Measurements from ENCODE around the gene RNU1-2. TPM values are rescaled to one million over a fixed set of nuclear protein-coding genes. Genes with fewer than 3 reads are reported as not detected.
A peak's percentile ranks its signal among the peaks of the same experiment; 100 is the strongest.
"Not testable (repeated sequence)": the region's sequence is repeated elsewhere in the genome, so short reads cannot be mapped to it uniquely, and the experiment has no call there.

The RNU1-2 gene
- total RNA-seq, 2 donors from 2014 or later: 1,100 to 1,278 TPM

GRCh38 chr1:16873076-16873879 is 22.5 kb upstream of the RNU1-2 start:
- peak; percentile 47 to 55 for DNase-seq
- Mint-ChIP-seq H3K27me3 (ENCODE audit: low read depth) (peaks cover 48% of the 10 kb centered on the region), H3K4me3 (peak overlapping the region; percentile 83 to 89)
- not testable (repeated sequence) for H3K36me3 Mint-ChIP-seq (ENCODE audit: insufficient read depth in 2 of 2); H3K27ac Mint-ChIP-seq; H3K4me1 Mint-ChIP-seq (ENCODE audit: low read depth); ATAC-seq (replicated peaks in 1 of 2); H3K9me3 Mint-ChIP-seq

- not testable (repeated sequence) for DNase-seq; H3K36me3 Mint-ChIP-seq (ENCODE audit: insufficient read depth in 2 of 2); H3K4me3 Mint-ChIP-seq; H3K9me3 Mint-ChIP-seq; H3K4me1 Mint-ChIP-seq (ENCODE audit: low read depth); H3K27ac Mint-ChIP-seq; ATAC-seq (replicated peaks in 1 of 2)
- peaks cover 38% of the 10 kb centered on the region for H3K27me3 Mint-ChIP-seq (ENCODE audit: low read depth)
Observed at GRCh38 chr1:16874968-16875765, 20.6 kb upstream of the RNU1-2 start.

- not testable (repeated sequence) for H3K9me3 Mint-ChIP-seq; DNase-seq; H3K36me3 Mint-ChIP-seq (ENCODE audit: insufficient read depth in 2 of 2); ATAC-seq (replicated peaks in 1 of 2); H3K4me1 Mint-ChIP-seq (ENCODE audit: low read depth); H3K4me3 Mint-ChIP-seq; H3K27ac Mint-ChIP-seq
- H3K27me3 Mint-ChIP-seq (ENCODE audit: low read depth): peaks cover 40% of the 10 kb centered on the region
Observed at GRCh38 chr1:16881742-16882141, 14.0 kb upstream of the RNU1-2 start.

- no peaks in the 10 kb centered on the region for H3K4me1 Mint-ChIP-seq (ENCODE audit: low read depth)
- no peaks in the 10 kb centered on the region for H3K36me3 Mint-ChIP-seq (ENCODE audit: insufficient read depth in 2 of 2)
- no peak overlapping the region for H3K4me3 Mint-ChIP-seq
- no peaks in the 10 kb centered on the region for H3K9me3 Mint-ChIP-seq
- no peak for DNase-seq
- H3K27me3 Mint-ChIP-seq (ENCODE audit: low read depth): peaks cover 34% of the 10 kb centered on the region
- H3K27ac Mint-ChIP-seq: no peak overlapping the region
- no peak for ATAC-seq (replicated peaks in 1 of 2)
Observed at GRCh38 chr1:16882986-16883385, 12.8 kb upstream of the RNU1-2 start.

GRCh38 chr1:16884487-16884886 is 11.3 kb upstream of the RNU1-2 start:
- not testable (repeated sequence) for H3K4me3 Mint-ChIP-seq; H3K4me1 Mint-ChIP-seq (ENCODE audit: low read depth); DNase-seq; H3K9me3 Mint-ChIP-seq; H3K36me3 Mint-ChIP-seq (ENCODE audit: insufficient read depth in 2 of 2); H3K27ac Mint-ChIP-seq; ATAC-seq (replicated peaks in 1 of 2)
- H3K27me3 Mint-ChIP-seq (ENCODE audit: low read depth): peaks cover 34% of the 10 kb centered on the region

GRCh38 chr1:16886860-16887605 is 8.7 kb upstream of the RNU1-2 start:
- Mint-ChIP-seq H3K36me3 (ENCODE audit: insufficient read depth in 2 of 2) (no peaks in the 10 kb centered on the region), H3K4me1 (ENCODE audit: low read depth) (peaks cover 22% of the 10 kb centered on the region), H3K27ac (no peak overlapping the region), H3K27me3 (ENCODE audit: low read depth) (peaks cover 21% of the 10 kb centered on the region), H3K4me3 (no peak overlapping the region), H3K9me3 (no peaks in the 10 kb centered on the region)
- ATAC-seq (replicated peaks in 1 of 2) (no peak), DNase-seq (no peak)

- H3K36me3 Mint-ChIP-seq (ENCODE audit: insufficient read depth in 2 of 2): no peaks in the 10 kb centered on the region
- ATAC-seq (replicated peaks in 1 of 2) (peak; percentile 78 to 79), DNase-seq (peak; percentile 66 to 68)
- H3K27me3 Mint-ChIP-seq (ENCODE audit: low read depth): peaks cover 10% of the 10 kb centered on the region
- H3K4me3 Mint-ChIP-seq: peak overlapping the region; percentile 90 to 94
- no peaks in the 10 kb centered on the region for H3K9me3 Mint-ChIP-seq
- H3K4me1 Mint-ChIP-seq (ENCODE audit: low read depth): peaks cover 22% of the 10 kb centered on the region
- peak overlapping the region; percentile 80 for H3K27ac Mint-ChIP-seq
Observed at GRCh38 chr1:16888860-16889816, 6.6 kb upstream of the RNU1-2 start.

GRCh38 chr1:16890539-16891021 is 5.2 kb upstream of the RNU1-2 start:
- not testable (repeated sequence) for H3K27me3 Mint-ChIP-seq (ENCODE audit: low read depth)

GRCh38 chr1:16891057-16891456 is 4.7 kb upstream of the RNU1-2 start:
- H3K27ac Mint-ChIP-seq; H3K27me3 Mint-ChIP-seq (ENCODE audit: low read depth); H3K36me3 Mint-ChIP-seq (ENCODE audit: insufficient read depth in 2 of 2); H3K9me3 Mint-ChIP-seq; ATAC-seq (replicated peaks in 1 of 2); H3K4me3 Mint-ChIP-seq; DNase-seq: not testable (repeated sequence)
- H3K4me1 Mint-ChIP-seq (ENCODE audit: low read depth): peaks cover 27% of the 10 kb centered on the region

More at GRCh38 chr1:16890539-16891021, 5.2 kb upstream of the RNU1-2 start:
- H3K27ac Mint-ChIP-seq; DNase-seq; H3K9me3 Mint-ChIP-seq; ATAC-seq (replicated peaks in 1 of 2); H3K36me3 Mint-ChIP-seq (ENCODE audit: insufficient read depth in 2 of 2): not testable (repeated sequence)
- peaks cover 27% of the 10 kb centered on the region for H3K4me1 Mint-ChIP-seq (ENCODE audit: low read depth)
- peak overlapping the region in 1 of 2 donors; percentile 94 for H3K4me3 Mint-ChIP-seq

GRCh38 chr1:16892978-16893525 is 2.7 kb upstream of the RNU1-2 start:
- not testable (repeated sequence) for H3K4me3 Mint-ChIP-seq; H3K9me3 Mint-ChIP-seq; H3K36me3 Mint-ChIP-seq (ENCODE audit: insufficient read depth in 2 of 2); DNase-seq; ATAC-seq (replicated peaks in 1 of 2); H3K27me3 Mint-ChIP-seq (ENCODE audit: low read depth); H3K27ac Mint-ChIP-seq
- peaks cover 47% of the 10 kb centered on the region for H3K4me1 Mint-ChIP-seq (ENCODE audit: low read depth)

GRCh38 chr1:16893796-16894195 is 2.0 kb upstream of the RNU1-2 start:
- not testable (repeated sequence) for H3K27me3 Mint-ChIP-seq (ENCODE audit: low read depth); ATAC-seq (replicated peaks in 1 of 2); H3K9me3 Mint-ChIP-seq; H3K4me3 Mint-ChIP-seq; H3K36me3 Mint-ChIP-seq (ENCODE audit: insufficient read depth in 2 of 2); H3K27ac Mint-ChIP-seq; DNase-seq
- H3K4me1 Mint-ChIP-seq (ENCODE audit: low read depth): peaks cover 47% of the 10 kb centered on the region

- H3K4me1 Mint-ChIP-seq (ENCODE audit: low read depth): peaks cover 43% of the 10 kb centered on the region
- not testable (repeated sequence) for H3K27ac Mint-ChIP-seq; H3K36me3 Mint-ChIP-seq (ENCODE audit: insufficient read depth in 2 of 2); H3K27me3 Mint-ChIP-seq (ENCODE audit: low read depth); DNase-seq; ATAC-seq (replicated peaks in 1 of 2); H3K9me3 Mint-ChIP-seq
- H3K4me3 Mint-ChIP-seq: peak overlapping the region in 1 of 2 donors; percentile 49
Observed at GRCh38 chr1:16894338-16894737, 1.4 kb upstream of the RNU1-2 start.

Measured in activated T-cell treated with anti-CD3 and anti-CD28 coated beads, Interleukin-2, amount 50 U/mL, for 72 hours (primary cell).